Activated CD8-positive, alpha-beta memory T cell treated with anti-CD3 and anti-CD28 coated beads, Interleukin-2, amount 50 U/mL, for 4 hours (primary cell): ENCODE measurements around the gene TAS2R40.
"Not testable (repeated sequence)": the region's sequence is repeated elsewhere in the genome, so short reads cannot be mapped to it uniquely, and the experiment has no call there.

Experiments
- DNase-seq: peaks from one replicate; pipeline ENCODE4 v3.0.0-alpha.2; 2020

Gene TAS2R40

DNA sequence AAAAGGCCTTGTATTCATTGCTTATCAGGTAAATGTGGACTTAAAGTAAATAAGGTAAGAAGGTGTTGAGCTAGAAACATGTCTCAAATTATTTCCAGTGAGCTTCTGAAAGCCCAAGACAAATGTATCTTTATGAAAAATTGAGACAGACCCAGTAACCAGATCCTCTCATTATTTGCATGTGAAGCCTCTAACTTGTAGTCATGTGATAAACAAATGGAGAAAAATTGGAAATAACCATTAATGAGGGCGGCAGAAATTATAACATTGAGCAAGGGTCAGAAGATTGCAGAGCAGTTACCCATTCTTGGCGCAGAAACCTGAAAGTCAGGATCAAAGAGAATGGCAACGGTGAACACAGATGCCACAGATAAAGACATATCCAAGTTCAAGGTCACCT is at the start of gene TAS2R40:
TSS of gene TAS2R40 (plus strand) at position 301 of the 400 bp plus-strand sequence. CDS start at position 343, 42 bp downstream.
- DNase-seq, result no peak

GRCh38 chr7:143172354-143172753 is 49.5 kb upstream of the TAS2R40 start:
- no peak for DNase-seq

- no peak for DNase-seq
Measured at GRCh38 chr7:143176128-143176527, 45.7 kb upstream of the TAS2R40 start.

GRCh38 chr7:143177374-143178119 is 44.3 kb upstream of the TAS2R40 start:
- no peak for DNase-seq

DNA sequence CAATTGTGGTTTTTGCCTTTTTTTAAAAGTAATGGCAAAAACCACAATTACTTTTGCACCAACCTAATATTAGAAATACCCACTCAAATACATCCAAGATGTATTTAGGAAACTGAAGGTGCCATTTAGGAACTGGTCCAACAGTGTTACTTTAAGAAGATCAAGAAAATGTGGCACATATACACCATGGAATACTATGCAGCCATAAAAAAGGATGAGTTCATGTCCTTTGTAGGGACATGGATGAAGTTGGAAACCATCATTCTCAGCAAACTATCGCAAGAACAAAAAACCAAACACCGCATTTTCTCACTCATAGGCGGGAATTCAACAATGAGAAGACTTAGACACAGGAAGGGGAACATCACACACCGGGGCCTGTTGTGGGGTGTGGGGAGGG is 41.1 kb upstream of the TAS2R40 start:
- DNase-seq, result not testable (repeated sequence)

DNA sequence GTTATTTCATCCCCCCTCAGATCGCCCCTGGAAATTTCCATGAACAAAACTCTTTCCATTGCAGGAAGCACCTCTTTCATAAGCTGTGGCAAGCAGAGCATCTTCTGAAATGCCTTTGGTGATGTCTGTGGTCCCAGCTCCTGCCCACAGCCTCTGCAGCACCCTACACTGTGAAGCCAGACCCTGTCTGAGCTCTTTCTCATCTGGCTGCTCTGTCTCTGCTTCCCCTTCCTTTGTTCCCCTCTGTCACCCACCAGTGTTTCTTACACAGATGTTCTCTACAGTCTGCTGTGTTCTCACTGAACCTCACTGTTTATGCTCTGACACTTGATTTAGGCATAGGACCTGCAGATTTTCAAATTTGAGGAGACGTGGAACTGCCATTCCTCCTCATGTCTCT is 40.5 kb upstream of the TAS2R40 start:
- DNase-seq, result no peak

DNA sequence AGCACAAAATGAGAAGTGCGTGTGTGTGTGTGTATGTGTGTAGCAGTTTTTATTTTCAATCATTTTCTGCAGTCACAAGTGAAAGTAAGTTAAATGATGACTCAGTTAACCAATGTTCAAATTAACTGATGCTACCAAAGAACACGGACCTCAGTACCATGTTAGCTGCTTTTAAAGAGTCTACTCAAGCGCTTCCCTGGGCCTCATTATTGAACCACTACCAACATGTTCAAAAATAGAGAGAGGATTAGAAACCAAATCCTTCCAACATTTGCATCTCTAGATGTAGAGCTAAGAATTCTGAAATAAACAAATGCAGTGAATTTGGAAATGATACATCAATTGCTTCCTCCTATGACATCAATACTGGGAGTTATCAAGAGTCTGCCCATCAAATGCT is 38.8 kb upstream of the TAS2R40 start, which contains the start of gene TAS2R39:
TSS of gene TAS2R39 (plus strand) at position 396 of the 400 bp plus-strand sequence. CDS start at position 396, 0 bp downstream.
- no peak for DNase-seq

GRCh38 chr7:143185551-143185950 is 36.3 kb upstream of the TAS2R40 start:
- no peak for DNase-seq

GRCh38 chr7:143188994-143189393 is 32.8 kb upstream of the TAS2R40 start:
- DNase-seq, result no peak

- no peak for DNase-seq
Measured at GRCh38 chr7:143193880-143194279, 28.0 kb upstream of the TAS2R40 start.

DNA sequence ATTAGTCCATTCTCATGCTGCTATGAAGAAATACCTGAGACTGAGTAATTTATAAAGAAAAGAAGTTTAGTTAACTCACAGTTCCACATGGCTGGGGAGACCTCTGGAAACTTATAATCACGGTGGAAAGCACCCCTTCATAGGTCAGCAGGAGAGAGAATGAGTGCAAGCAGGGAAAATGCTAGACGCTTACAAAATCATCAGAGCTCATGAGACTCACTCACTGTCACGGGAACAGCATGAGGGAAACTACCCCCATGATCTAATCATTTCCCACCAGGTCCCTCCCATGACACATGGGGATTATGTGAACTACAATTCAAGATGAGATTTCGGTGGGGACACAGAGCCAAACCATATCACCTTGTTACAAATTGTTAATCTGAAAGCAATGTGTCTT is 22.8 kb upstream of the TAS2R40 start:
- no peak for DNase-seq

DNA sequence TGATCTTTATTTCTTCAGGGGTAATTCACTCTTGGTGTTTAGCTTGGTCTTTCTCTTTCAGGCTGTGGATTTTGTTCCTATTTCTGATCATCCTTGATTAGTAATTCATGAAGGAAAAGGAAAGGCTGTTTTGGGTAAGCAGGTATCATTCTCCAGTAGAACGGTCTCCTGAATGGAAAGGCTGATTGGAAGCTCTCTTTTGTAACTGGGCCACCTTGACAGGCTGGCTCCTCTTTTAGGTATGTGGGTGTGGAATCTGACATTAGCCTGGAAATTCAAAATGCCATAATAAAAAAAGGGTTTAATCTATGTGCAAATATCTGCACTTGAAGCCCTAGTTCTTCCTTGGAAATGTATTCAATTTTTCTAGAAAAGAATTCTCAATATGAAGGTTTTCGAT is 19.7 kb upstream of the TAS2R40 start:
- DNase-seq, result no peak

- no peak for DNase-seq
Measured at GRCh38 chr7:143203386-143203785, 18.5 kb upstream of the TAS2R40 start.

- no peak for DNase-seq
Measured at GRCh38 chr7:143205560-143206293, 16.1 kb upstream of the TAS2R40 start.

DNA sequence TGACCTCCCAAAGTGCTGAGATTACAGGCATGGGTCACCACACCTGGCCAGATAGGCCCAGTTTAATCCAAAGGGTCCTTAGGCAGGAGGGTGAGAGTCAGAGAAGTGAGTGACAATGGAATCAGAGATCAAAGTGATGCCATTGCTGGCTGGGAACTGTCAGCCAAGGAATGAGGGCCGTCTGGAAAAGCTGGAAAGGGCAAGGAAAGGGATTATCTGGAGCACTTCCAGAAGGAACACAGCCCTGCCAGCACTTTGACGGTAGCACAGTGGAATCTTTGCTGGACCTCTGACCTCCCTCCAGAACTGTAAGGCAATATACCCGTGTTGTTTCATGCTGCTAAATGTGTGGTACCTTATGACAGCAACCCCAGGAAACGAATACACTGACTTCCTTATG is 11.3 kb upstream of the TAS2R40 start:
- DNase-seq, result no peak

DNA sequence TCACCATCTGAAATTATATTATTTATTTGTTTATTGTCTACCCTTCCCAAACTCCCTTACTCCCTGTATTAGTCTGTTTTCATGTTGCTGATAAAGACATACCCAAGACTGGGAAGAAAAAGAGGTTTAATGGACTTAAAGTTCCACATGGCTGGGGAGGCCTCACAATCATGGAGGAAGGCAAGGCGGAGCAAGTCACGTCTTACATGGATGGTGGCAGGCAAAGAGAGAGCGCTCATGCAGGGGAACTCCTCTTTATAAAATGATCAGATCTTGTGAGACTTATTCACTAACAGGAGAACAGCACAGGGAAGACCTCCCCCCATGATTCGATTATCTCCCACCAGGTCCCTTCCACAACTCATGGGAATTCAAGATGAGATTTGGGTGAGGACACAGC is 8.4 kb upstream of the TAS2R40 start:
- DNase-seq, result not testable (repeated sequence)

DNA sequence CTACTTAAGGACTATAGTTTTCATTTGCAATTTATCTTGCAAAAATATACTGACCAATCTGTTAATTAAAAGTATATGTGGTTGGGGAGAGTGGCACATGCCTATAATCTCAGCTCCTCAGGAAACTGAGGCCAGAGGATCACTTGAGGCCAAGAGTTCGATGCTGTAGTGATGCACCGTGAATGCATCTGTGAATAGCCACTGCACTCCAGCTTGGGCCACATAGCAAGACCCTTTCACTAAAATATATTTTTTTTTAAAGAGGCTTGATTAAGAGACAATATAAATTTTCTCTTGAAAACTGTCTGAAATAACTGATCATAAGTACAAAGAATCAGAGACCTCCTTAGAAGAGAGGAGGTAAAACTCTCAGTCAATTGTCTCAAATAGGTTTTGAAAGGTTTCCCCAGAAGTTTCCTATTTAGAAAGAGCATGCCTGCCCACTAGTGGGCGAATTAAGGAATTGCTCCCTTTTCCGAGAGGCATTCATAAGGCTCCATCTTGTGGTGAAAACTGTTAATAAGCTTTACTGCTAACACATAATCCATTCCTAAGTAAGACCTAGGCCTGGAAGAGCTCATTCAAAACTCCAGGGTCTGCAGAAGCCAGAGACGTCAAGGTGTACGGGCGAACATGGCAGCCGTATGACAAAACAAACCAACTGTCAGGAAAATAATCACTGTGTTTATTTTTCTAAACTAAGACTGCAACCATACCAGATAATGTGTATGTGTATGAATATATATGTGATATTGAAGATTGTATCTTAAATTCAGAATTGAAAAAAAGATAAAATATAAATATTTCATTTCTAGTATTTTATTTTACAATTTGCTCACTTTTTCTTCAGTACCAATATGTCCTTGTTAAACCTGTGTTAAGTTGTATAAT is 6.8 kb upstream of the TAS2R40 start:
- DNase-seq, result peak; percentile 60

GRCh38 chr7:143216151-143216550 is 5.7 kb upstream of the TAS2R40 start:
- DNase-seq, result no peak

GRCh38 chr7:143216686-143217085 is 5.2 kb upstream of the TAS2R40 start:
- no peak for DNase-seq

- DNase-seq, result no peak
Measured at GRCh38 chr7:143217806-143218205, 4.0 kb upstream of the TAS2R40 start.

DNA sequence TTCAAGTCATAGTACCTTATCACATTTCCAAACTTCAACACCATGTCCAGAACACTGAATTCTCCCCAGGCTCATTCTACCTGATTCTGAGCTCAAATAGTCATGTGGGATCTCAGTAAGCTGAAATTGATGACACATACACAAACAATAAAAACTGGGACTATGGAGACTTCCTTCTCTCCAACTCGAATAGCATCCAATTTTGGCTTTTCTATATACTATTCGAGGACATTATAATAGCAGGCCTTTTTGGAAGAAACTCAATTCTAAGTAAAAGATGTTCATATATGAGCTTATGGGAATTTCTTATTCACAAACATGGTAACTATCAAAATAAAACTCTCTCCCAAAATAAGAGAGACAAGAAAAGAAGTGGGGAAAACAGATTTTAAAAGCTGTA is 551 bp upstream of the TAS2R40 start:
- no peak for DNase-seq

DNA sequence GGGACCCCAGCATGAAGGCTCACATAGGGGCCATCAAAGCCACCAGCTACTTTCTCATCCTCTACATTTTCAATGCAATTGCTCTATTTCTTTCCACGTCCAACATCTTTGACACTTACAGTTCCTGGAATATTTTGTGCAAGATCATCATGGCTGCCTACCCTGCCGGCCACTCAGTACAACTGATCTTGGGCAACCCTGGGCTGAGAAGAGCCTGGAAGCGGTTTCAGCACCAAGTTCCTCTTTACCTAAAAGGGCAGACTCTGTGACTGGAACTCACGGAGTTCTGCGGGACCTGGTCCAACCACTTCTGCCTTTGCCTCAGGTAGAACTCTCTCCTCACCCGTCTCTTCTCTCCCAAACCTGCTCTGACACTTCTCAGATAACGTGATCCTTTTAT is 945 bp downstream of the TAS2R40 start:
- DNase-seq, result no peak

DNA sequence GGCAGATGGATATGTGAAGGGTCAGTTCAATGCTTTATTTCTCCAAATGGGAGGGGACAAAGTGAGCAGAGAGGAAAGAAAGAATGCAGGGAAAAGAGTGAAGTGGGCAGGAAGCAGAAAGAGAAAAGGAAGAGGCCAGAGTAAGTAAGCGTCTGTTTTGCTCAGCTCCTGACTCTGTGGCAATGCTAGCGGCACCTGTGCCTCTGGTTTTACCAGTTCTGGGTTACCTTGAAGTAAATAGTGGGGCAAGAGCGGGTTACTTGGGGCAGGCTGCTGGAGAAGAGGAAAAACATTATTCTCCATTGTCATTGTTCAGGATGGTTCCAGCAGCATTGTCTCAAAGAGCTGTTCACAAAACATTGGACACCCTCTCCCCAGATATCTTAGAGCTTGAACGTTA is 1.9 kb downstream of the TAS2R40 start:
- no peak for DNase-seq
